ENCODE data around the gene AADACL3.

Gene AADACL3

GRCh38 chr1:12754738-12755137 is 38.8 kb downstream of the AADACL3 start:
- H3K4me3 ChIP-seq (replicated peaks; ENCODE audit: low read depth, low read length), result no peak overlapping the region
- TF ChIP-seq, protein P1, sequence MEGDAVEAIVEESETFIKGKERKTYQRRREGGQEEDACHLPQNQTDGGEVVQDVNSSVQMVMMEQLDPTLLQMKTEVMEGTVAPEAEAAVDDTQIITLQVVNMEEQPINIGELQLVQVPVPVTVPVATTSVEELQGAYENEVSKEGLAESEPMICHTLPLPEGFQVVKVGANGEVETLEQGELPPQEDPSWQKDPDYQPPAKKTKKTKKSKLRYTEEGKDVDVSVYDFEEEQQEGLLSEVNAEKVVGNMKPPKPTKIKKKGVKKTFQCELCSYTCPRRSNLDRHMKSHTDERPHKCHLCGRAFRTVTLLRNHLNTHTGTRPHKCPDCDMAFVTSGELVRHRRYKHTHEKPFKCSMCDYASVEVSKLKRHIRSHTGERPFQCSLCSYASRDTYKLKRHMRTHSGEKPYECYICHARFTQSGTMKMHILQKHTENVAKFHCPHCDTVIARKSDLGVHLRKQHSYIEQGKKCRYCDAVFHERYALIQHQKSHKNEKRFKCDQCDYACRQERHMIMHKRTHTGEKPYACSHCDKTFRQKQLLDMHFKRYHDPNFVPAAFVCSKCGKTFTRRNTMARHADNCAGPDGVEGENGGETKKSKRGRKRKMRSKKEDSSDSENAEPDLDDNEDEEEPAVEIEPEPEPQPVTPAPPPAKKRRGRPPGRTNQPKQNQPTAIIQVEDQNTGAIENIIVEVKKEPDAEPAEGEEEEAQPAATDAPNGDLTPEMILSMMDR (IDR thresholded peaks at IDR 0.05; ENCODE audit: low read depth, low read length, missing control alignments), result no peak
- DNase-seq (ENCODE audit: extremely low read depth, low read depth), result no peak

- TF ChIP-seq, protein P1 (IDR thresholded peaks at IDR 0.05; ENCODE audit: low read depth, low read length, missing control alignments), result no peak
- H3K4me3 ChIP-seq (replicated peaks; ENCODE audit: low read depth, low read length), result no peak overlapping the region
- DNase-seq (ENCODE audit: extremely low read depth, low read depth), result no peak
These were observed 40.4 kb downstream of the AADACL3 start for GRCh38 chr1:12756273-12756672.

DNA sequence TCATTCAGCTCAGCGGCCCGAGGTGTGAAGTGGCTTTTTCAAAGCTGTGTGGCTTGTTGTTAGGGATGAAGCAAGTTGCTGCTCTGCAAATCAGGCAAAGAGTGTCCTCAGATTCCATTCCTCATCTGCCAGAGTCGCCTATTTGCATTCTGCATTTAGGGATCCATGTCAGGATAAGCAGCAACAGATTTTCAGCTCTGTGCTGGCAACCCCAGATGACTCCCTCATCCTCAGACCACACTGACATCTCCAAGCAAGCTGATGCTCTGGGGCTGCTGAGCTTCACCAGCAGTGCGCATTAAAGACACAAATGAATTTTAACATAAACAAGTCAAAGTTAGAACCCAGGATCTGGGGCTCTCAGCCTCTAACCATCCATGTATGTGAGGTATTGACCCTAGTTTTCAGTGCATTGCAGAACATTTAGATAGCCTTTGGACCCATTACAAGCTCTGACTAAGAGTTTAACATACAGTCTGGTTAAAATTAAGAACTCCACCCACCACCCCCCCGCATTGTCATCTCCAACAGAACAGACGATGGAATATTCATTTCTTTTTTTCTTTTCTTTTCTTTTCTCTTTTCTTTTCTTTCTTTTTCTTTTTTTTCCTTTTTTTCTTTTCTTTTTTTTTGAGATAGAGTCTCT is 41.0 kb downstream of the AADACL3 start:
- TF ChIP-seq, protein P1 (IDR thresholded peaks at IDR 0.05; ENCODE audit: low read depth, low read length, missing control alignments), result no peak
- no peak for DNase-seq (ENCODE audit: extremely low read depth, low read depth)
- H3K4me3 ChIP-seq (replicated peaks; ENCODE audit: low read depth, low read length), result no peak overlapping the region

DNA sequence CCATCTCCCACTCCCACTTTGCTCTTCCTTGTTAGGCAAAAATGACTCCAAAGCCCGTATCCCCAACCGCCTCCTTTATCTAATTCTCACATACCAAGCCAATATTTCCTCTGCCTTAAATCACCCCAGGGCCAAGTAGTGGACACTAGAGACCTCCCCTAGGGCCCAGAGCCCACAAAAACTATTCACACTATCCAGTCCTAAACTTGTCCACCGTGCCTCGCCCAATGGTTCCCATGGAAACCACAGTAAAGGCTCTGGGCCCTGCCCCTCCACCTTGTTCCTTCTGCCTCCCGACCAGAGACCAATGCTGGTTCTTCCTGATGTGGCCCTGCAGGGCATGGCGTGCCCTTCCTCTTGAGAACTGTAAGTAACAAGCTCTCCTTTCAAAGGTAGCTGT is 41.9 kb downstream of the AADACL3 start:
- H3K4me3 ChIP-seq (replicated peaks; ENCODE audit: low read depth, low read length), result no peak overlapping the region
- TF ChIP-seq, protein P1 (IDR thresholded peaks at IDR 0.05; ENCODE audit: low read depth, low read length, missing control alignments), result no peak
- no peak for DNase-seq (ENCODE audit: extremely low read depth, low read depth)

DNA sequence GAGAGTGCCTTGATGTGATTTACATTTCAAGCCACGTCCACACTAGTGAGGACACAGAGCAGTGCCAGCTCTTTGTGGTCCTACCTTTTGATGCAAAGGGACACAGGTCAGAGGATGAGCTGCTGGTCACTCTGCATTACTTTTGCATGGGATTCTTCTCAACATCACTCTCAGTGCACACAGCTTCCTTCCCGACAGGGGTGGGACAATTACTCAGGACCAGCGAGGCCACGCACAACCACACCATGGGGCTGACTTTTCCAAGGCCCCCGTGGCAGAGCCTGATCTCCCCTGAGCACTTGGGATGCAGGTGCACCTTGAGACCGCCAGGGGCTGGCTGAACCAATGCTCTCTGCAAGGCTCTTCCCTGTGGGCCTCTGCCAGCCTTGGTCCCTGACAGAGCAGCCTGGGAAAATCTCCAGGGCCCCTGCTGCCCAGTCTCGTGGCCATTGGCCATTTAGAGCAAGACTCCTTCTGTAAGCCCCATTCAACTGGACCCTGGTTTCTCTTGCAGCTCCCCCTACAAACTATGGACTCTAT is 44.4 kb downstream of the AADACL3 start:
- no peak overlapping the region for H3K4me3 ChIP-seq (replicated peaks; ENCODE audit: low read depth, low read length)
- DNase-seq (ENCODE audit: extremely low read depth, low read depth), result no peak

GRCh38 chr1:12761781-12762180 is 45.9 kb downstream of the AADACL3 start:
- DNase-seq (ENCODE audit: extremely low read depth, low read depth), result no peak
- TF ChIP-seq, protein P1 (IDR thresholded peaks at IDR 0.05; ENCODE audit: low read depth, low read length, missing control alignments), result no peak
- H3K4me3 ChIP-seq (replicated peaks; ENCODE audit: low read depth, low read length), result no peak overlapping the region

More for the DNA sequence above, 44.4 kb downstream of the AADACL3 start:
- TF ChIP-seq, protein P1 (IDR thresholded peaks at IDR 0.05; ENCODE audit: low read depth, low read length, missing control alignments), result no peak
